ENCODE measurements around the gene KCNJ1.

The KCNJ1 gene

DNA sequence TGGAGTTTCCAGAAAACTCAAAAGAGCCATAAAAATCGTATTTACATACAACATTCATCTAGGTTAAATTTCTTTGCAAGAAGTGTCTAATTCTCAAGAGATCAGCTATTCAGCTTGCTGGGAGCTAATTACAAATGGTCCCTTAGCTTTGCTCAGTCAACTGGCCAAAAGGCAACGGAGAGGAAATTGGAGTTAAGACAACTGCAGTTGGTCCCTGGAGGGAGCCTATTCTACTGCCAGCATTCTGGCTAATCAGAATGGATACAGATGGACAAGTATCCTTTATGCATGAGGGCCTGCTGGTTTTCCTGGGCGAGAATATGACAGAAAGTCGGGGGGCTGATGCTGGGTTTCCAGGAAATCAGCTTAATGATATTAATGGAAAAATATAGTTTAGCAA, 45.5 kb downstream of the KCNJ1 start:
- no peak overlapping the region for H3K4me3 ChIP-seq (ENCODE audit: low read length)
- TF ChIP-seq ZNF274 (IDR thresholded peaks at IDR 0.05; ENCODE audit: low read depth, low read length): no peak

DNA sequence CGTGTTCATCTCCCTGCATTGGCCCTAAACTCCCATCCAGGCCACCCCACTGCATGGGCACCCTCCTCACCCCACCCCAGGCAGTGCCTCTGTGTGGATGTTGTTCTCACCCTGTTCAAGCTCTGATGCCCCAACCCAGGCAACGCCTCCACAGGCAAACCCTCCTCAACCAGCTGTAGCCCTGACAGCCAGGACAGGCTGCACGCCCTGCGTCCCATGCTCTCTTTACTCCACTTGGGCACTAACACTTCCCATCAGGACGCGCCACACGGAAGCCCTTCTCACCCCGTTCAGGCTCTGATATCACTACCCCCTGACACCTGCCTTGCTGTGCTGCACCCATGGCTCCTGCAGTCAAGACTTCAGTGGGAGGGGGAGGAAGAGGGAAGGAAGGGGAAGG, 47.9 kb downstream of the KCNJ1 start:
- TF ChIP-seq ZNF274 (IDR thresholded peaks at IDR 0.05; ENCODE audit: low read depth, low read length): no peak
- H3K4me3 ChIP-seq (ENCODE audit: low read length): no peak overlapping the region

DNA sequence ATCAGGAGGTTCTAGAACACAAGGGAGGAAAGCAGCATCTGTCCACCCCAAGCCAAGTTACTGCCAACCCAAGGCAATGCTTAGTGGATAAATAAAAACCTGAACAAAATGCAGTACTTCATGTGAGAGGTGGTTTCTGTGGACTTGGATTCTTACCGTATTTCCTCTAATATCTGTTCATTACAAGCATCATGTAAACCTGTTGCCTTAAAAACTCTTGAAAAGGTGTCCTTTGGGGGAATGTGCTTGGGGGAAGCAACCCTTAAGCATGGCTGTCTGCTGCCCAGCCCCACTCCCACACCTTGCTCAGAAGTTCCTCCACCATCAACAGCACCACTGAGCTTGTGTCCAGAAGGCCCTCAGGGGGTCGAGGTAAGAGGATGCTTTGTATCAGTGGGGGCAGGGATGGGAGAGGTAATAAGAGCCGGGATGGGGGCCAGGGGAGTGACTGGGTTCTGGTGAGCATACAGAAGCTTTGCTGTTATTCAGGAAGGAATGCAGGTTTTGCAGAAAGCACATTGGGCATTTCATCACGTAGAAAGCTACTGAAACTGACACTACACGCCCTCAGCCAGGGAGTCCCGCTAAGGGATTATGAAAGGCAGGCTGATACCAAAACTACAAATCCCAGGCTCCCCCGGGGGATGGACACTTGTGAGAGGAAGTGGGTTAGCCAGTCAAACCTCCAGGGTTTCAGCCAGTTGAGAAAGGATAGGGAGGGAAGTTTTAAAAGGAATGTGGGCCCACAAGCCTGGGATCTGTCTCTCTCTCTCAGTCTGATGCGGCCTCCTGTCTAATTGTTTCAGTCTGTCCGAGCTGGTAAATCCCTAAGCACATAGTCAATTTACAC, 52.0 kb downstream of the KCNJ1 start:
- no peak for TF ChIP-seq ZNF274 (IDR thresholded peaks at IDR 0.05; ENCODE audit: low read depth, low read length)
- no peak overlapping the region for H3K4me3 ChIP-seq (ENCODE audit: low read length)

DNA sequence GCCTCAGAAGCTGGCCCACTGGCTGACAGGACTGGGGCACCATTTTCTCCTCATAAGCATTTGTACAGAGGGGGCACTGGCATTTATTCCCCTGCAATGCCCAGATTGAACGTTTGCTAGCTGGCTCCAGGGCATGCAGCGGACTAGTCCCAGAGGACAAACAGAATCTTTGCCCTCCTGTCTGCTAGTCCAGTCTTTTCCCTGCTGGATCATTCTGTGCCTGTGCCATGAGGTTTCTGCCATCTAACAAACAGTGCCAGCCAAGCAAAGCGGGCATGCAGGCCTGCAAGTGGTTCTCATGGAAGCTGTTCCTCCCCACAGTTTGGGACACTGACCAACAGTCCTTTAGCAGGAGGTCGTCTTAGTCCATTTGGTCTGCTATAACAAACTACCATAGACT, 53.4 kb downstream of the KCNJ1 start:
- TF ChIP-seq ZNF274 (IDR thresholded peaks at IDR 0.05; ENCODE audit: low read depth, low read length): no peak
- no peak overlapping the region for H3K4me3 ChIP-seq (ENCODE audit: low read length)

DNA sequence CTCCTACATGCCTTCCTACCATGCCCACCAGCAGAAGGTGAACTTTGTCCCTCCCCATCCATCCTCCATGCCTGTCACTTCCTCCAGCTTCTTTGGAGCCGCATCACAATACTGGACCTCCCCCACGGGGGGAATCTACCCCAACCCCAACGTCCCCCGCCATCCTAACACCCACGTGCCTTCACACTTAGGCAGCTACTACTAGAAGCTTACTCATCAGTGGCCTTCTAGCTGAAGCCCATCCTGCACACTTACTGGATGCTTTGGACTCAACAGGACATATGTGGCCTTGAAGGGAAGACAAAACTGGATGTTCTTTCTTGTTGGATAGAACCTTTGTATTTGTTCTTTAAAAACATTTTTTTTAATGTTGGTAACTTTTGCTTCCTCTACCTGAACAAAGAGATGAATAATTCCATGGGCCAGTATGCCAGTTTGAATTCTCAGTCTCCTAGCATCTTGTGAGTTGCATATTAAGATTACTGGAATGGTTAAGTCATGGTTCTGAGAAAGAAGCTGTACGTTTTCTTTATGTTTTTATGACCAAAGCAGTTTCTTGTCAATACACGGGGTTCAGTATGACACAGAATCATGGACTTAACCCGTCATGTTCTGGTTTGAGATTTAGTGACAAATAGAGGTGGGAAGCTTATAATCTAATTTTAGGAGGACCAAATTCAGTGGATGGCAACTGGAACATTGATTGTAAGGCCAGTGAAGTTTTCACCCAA, 56.1 kb downstream of the KCNJ1 start:
- no peak overlapping the region for H3K4me3 ChIP-seq (ENCODE audit: low read length)
- TF ChIP-seq ZNF274 (IDR thresholded peaks at IDR 0.05; ENCODE audit: low read depth, low read length): no peak

DNA sequence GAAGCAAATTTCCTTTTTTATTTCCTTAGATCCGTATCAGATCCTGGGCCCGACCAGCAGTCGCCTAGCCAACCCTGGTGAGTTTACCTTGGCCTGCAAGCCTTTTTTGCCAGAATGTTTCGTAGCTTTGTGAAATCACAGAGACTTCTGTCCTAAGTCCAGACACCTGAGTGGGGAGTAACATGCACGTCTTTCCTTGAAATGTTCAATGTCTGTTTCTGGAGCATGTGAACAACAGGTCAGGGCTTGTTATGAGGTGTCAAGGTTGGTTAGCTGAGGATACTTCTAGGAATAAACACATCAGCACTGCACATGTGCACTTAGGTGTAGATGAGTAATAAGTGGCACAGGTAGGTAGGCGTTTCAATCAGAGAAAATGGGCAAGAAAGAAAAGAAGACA, 58.0 kb downstream of the KCNJ1 start:
- H3K4me3 ChIP-seq (ENCODE audit: low read length): no peak overlapping the region
- TF ChIP-seq ZNF274 (IDR thresholded peaks at IDR 0.05; ENCODE audit: low read depth, low read length): no peak

DNA sequence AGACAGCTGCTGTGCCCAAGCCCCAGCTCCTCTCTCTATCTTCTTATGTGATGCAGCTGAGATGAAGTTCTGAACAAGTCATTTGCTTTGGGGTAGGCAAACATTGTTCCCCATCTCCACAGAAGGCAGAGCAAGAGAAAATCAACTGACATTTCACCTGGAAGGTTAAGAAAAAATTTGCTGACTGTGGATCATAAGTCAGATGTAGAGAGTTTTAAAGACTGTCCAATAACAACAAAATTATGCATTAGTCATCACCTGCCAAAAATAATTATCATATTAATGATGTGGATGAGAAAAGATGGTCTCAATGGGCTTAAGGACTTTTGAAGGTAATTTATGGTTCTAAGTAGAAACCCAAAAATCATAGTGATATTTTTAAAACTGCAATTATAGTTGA, 59.2 kb downstream of the KCNJ1 start:
- TF ChIP-seq ZNF274 (IDR thresholded peaks at IDR 0.05; ENCODE audit: low read depth, low read length): no peak
- no peak overlapping the region for H3K4me3 ChIP-seq (ENCODE audit: low read length)

DNA sequence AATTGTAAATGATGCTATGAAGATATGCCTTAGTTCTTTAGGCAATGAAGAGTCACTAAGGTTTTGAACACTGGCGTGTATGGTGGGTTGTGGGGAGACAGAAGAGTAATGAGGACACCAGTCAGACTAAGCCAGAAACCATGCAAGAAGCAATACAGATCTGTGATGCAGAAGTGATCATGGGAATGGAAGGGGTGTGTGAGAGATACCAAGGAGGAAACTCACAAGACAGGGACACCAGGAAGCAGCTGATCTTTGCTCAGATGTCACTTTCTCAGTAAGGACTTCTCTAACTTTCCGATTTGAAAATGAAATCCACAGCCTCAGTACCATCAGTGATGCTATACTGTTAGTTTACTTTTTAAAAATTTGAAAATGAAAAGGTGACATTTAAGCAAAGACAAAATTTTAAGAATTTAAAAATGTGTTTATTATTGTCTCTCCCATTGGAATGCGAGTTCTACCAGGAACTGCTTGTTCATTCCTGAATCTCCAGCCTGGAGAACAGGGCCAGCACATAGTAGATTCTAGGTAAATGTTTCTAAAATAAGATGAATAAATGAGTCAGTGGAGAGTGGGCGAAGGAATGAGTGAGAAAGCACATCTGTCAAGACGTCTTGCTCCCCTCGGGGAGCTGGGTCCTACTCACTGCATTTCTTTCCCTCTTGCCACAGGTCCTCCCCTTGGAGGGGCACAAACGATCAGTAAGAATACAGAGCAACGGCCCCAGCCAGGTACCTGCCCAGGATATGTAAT, 60.4 kb downstream of the KCNJ1 start:
- no peak for TF ChIP-seq ZNF274 (IDR thresholded peaks at IDR 0.05; ENCODE audit: low read depth, low read length)

DNA sequence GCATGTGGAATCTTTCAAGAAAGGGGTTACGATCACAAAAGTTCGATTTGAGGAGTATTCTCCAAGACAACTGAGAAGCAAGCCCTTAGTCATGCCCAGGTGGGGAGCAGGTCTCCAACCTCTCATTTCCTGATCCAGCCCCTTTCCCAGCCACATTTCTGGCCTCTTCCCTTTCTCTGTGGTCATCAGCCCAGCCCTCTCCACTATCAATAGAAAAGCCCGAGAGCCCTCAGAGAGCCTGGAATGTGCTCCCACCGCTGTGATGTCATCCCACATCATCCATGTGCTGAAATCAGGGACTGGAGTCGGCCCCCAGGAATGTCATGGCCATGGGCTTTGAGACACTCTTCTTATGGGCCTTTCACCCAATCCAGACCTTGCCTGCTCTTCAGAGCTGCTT, 62.6 kb downstream of the KCNJ1 start:
- no peak overlapping the region for H3K4me3 ChIP-seq (ENCODE audit: low read length)
- TF ChIP-seq ZNF274 (IDR thresholded peaks at IDR 0.05; ENCODE audit: low read depth, low read length): no peak

More for the DNA sequence above, 60.4 kb downstream of the KCNJ1 start:
- no peak overlapping the region for H3K4me3 ChIP-seq (ENCODE audit: low read length)

DNA sequence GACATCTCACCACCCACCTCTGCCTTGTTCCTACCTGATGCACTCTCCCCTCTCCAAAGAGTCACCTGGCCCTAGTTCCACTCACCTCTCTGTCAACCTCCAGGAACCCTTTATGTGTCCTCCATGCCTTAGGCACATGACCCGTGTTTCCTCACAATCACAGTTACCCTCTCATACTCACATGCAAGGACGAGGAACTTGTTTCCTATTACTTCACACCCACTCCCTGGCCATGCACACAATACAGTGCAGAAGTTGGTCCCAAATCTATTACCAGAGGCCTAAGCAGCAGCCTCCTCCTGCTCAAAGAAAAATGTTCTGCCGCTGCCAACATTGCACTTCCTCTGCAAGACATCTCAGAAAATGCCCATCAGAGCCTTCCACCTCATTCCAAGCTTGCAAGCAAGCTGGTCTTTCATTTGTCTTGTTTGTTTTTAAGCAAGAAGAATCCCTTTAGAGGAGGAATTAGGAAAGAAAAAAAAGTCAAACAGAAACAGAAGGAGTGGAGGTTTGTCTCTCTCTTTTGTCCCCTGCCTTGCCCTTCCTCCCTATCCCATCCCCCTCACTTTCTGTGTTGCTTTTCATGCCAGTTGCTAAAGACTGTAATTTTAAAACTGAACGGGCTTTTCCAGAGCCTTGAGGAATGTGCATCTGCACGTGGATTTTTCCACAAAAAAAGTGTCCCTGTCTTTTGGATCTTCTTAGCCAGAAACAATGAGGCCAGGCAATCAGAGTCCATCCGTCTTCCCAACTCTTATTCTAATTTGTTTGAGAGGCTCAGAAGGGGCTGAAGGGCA, 63.4 kb downstream of the KCNJ1 start:
- no peak overlapping the region for H3K4me3 ChIP-seq (ENCODE audit: low read length)
- TF ChIP-seq ZNF274 (IDR thresholded peaks at IDR 0.05; ENCODE audit: low read depth, low read length): no peak

DNA sequence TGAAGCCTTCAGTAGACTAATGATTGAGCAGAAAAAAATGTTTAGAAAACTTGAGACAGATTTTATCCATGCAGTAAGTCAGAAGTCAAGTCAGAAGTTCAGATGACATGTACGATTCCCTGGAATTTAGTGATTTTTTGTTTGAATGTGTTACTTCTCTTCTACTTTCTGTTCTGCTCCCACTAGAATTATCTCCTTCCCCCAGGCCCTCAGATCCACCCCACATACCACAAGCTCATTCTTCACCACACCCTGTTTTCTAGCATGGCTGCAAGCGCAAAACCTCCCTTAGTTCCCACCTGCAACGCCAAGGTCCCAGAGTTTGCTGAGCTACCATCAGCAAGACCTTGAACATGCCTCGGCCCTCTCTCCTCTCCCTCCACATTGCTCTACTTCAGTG, 64.1 kb downstream of the KCNJ1 start:
- TF ChIP-seq ZNF274 (IDR thresholded peaks at IDR 0.05; ENCODE audit: low read depth, low read length): no peak
- no peak overlapping the region for H3K4me3 ChIP-seq (ENCODE audit: low read length)

DNA sequence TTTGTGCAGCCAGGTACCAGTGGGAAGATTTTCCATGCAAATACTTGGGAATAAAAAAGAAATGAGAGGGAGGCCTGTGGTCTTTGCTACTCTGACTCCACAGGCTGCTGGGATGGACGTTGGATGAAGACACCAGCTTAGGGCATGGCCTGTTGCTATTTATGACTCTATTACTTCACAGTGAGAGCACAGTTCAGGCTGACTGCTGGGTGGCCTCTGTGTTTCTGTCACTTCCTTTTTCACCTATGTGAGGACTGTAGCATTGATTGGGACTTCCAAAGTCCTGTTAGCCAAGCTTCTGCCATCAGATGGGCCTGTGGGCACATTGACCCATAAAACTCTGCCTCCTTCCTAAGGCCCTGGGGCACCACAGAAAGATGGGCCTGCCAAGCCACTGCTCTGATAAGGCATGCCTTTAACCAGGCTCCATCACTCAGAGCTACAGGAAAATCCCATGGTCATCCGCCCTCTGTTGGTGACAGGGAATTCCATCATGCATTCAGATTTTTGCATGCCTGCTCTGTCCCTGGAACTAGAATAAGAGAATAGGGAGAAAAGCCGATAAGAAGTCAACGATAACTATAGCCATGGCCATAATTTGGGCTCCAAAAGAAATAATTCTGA, 64.6 kb downstream of the KCNJ1 start:
- TF ChIP-seq ZNF274 (IDR thresholded peaks at IDR 0.05; ENCODE audit: low read depth, low read length): no peak
- no peak overlapping the region for H3K4me3 ChIP-seq (ENCODE audit: low read length)

DNA sequence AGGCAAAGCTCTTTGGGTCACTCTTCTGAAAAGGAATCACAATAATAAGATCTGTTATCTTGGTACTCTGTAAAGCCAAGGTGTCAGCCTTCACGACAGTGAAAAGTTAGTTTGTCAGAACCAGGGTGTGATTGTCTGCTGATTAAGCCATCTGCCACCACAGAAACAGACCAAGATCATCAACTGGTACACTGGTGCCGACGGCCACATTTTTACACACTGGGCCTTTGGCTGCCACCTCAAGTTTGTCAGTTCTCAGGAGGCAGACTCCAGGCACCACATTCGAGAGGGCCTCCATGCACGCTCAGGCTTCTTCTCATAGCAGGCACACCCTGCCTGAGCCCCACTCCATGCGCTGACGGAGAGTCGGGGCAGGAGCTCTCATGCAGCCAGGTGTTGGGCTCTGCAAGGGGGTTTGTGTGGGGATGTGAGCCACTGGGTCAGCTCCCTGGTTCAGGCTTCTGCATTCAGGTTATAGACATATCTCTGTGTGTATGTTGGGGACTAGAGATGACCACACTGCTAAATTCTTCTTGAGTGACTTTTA, 66.2 kb downstream of the KCNJ1 start:
- TF ChIP-seq ZNF274 (IDR thresholded peaks at IDR 0.05; ENCODE audit: low read depth, low read length): no peak
- no peak overlapping the region for H3K4me3 ChIP-seq (ENCODE audit: low read length)
